Neural cell (in vitro differentiated cells): ENCODE measurements around the gene DST. TPM values are rescaled to one million over a fixed set of nuclear protein-coding genes. Genes with fewer than 3 reads are reported as not detected.

ENCODE experiments used
- H2AFZ ChIP-seq: fragments of 200-600, 300-800 bp; sonication (generic), shearing (Covaris generic); 2 replicates; pipeline ENCODE4 v1.6.0; 2014; ENCODE audit warnings: low read depth, mild to moderate bottlenecking, antibody characterized with exemption, low read length, moderate library complexity
- H3F3A ChIP-seq: fragments of 200-600 bp; shearing (Covaris generic); 2 replicates; pipeline ENCODE4 v1.6.1; 2016; ENCODE audit warnings: mild to moderate bottlenecking, moderate library complexity, mixed read lengths, antibody characterized with exemption, low read length; ENCODE audit not compliant: insufficient read depth, poor library complexity, severe bottlenecking
- H3K27ac ChIP-seq: fragments of 200-600, 300-800 bp; sonication (generic), shearing (Covaris generic); 2 replicates; pipeline ENCODE4 v1.5.1; 2014; ENCODE audit warnings: mild to moderate bottlenecking, low read length, moderate library complexity
- H3K27me3 ChIP-seq: fragments of 300-800, 200-600 bp; sonication (generic), shearing (Covaris generic); 2 replicates; pipeline ENCODE4 v1.6.0; 2014; ENCODE audit warnings: mild to moderate bottlenecking, low read depth, low read length, moderate library complexity; ENCODE audit not compliant: insufficient read depth
- H3K36me3 ChIP-seq: fragments of 300-800, 200-600 bp; sonication (generic), shearing (Covaris generic); 2 replicates; pipeline ENCODE4 v1.5.1; 2014; ENCODE audit warnings: mild to moderate bottlenecking, antibody characterized with exemption, low read length, moderate library complexity; ENCODE audit not compliant: insufficient read depth
- H3K4me2 ChIP-seq: fragments of 300-800, 200-600 bp; sonication (generic), shearing (Covaris generic); 2 replicates; pipeline ENCODE4 v1.6.0; 2014; ENCODE audit warnings: mild to moderate bottlenecking, low read length
- H3K4me3 ChIP-seq: fragments of 300-800, 200-600 bp; sonication (generic), shearing (Covaris generic); 2 replicates; pipeline ENCODE4 v1.5.1; 2014; ENCODE audit warnings: mild to moderate bottlenecking, low read length, moderate library complexity
- H3K79me2 ChIP-seq: fragments of 200-600 bp; shearing (Covaris generic); replicated peaks from 2 replicates; pipeline ENCODE4 v1.6.0; 2014; ENCODE audit warnings: mild to moderate bottlenecking, low read length, moderate library complexity; ENCODE audit not compliant: insufficient read depth
- H3K9ac ChIP-seq: fragments of 300-800, 200-600 bp; sonication (generic), shearing (Covaris generic); 2 replicates; pipeline ENCODE4 v1.6.1; 2016; ENCODE audit warnings: mild to moderate bottlenecking, low read length, mixed read lengths
- H3K9me2 ChIP-seq: fragments of 200-600 bp; shearing (Covaris generic); 2 replicates; pipeline ENCODE4 v1.6.1; 2016; ENCODE audit warnings: mild to moderate bottlenecking, low read length, mixed read lengths; ENCODE audit not compliant: insufficient read depth
- H3K9me3 ChIP-seq: fragments of 200-600, 300-800 bp; sonication (generic), shearing (Covaris generic); 2 replicates; pipeline ENCODE4 v1.6.1; 2016; ENCODE audit warnings: mild to moderate bottlenecking, mixed run types, low read length, moderate library complexity, mixed read lengths
- H4K20me1 ChIP-seq: fragments of 200-600 bp; shearing (Covaris generic); 2 replicates; pipeline ENCODE4 v1.6.1; 2016; ENCODE audit warnings: mild to moderate bottlenecking, mixed run types; ENCODE audit not compliant: insufficient read depth
- EP300 ChIP-seq: fragments of 450-650 bp; conservative IDR thresholded peaks from 2 replicates; pipeline ENCODE4 v1.6.1; 2014; ENCODE audit warnings: antibody characterized with exemption, mild to moderate bottlenecking, moderate library complexity; ENCODE audit not compliant: poor library complexity, severe bottlenecking
- EZH2 ChIP-seq: fragments of 200-600, 300-800 bp; shearing (Covaris generic), sonication (generic); IDR thresholded peaks from 2 replicates; pipeline ENCODE4 v1.6.1; 2014; ENCODE audit warnings: antibody characterized with exemption, low read length, borderline replicate concordance, mild to moderate bottlenecking; ENCODE audit not compliant: insufficient read depth, poor library complexity, severe bottlenecking
- MXI1 ChIP-seq: fragments of 450-650 bp; conservative IDR thresholded peaks from 2 replicates; pipeline ENCODE4 v1.6.1; 2014; ENCODE audit warnings: antibody characterized with exemption, mild to moderate bottlenecking; ENCODE audit not compliant: poor library complexity, severe bottlenecking
- POLR2AphosphoS5 ChIP-seq: IDR thresholded peaks from 2 replicates; pipeline ENCODE4 v1.6.1; 2012
- RAD21 ChIP-seq: fragments of 450-650 bp; conservative IDR thresholded peaks from 2 replicates; pipeline ENCODE4 v1.6.1; 2014; ENCODE audit warnings: antibody characterized with exemption, mild to moderate bottlenecking, moderate library complexity
- SMC3 ChIP-seq: fragments of 450-650 bp; conservative IDR thresholded peaks from 2 replicates; pipeline ENCODE4 v1.6.1; 2014; ENCODE audit warnings: antibody characterized with exemption, mild to moderate bottlenecking, moderate library complexity; ENCODE audit not compliant: poor library complexity
- TAF1 ChIP-seq: IDR thresholded peaks from 2 replicates; pipeline ENCODE4 v1.6.1; 2012; ENCODE audit warnings: low read depth
- polyA plus RNA-seq: library from polyadenylated mRNA; depleted of rRNA; stranded (reverse); fragments of >200 nt; gene quantifications from 2 replicates; pipeline ENCODE4 v1.2.3, GENCODE V29; 2014
- TF ChIP-seq, protein P1 (sequence below): IDR thresholded peaks from 2 replicates; pipeline ENCODE4 v1.6.1; 2012; ENCODE audit warnings: borderline replicate concordance
- TF ChIP-seq, protein P2 (sequence below): fragments of 450-650 bp; IDR thresholded peaks from 2 replicates; pipeline ENCODE4 v1.5.1; 2014; ENCODE audit warnings: antibody characterized with exemption, mild to moderate bottlenecking, moderate library complexity; ENCODE audit not compliant: poor library complexity, severe bottlenecking

Gene DST
- polyA plus RNA-seq, 1 donor from 2014 or later: 118 TPM

- no peak for TF ChIP-seq TAF1
- TF ChIP-seq, protein P1, sequence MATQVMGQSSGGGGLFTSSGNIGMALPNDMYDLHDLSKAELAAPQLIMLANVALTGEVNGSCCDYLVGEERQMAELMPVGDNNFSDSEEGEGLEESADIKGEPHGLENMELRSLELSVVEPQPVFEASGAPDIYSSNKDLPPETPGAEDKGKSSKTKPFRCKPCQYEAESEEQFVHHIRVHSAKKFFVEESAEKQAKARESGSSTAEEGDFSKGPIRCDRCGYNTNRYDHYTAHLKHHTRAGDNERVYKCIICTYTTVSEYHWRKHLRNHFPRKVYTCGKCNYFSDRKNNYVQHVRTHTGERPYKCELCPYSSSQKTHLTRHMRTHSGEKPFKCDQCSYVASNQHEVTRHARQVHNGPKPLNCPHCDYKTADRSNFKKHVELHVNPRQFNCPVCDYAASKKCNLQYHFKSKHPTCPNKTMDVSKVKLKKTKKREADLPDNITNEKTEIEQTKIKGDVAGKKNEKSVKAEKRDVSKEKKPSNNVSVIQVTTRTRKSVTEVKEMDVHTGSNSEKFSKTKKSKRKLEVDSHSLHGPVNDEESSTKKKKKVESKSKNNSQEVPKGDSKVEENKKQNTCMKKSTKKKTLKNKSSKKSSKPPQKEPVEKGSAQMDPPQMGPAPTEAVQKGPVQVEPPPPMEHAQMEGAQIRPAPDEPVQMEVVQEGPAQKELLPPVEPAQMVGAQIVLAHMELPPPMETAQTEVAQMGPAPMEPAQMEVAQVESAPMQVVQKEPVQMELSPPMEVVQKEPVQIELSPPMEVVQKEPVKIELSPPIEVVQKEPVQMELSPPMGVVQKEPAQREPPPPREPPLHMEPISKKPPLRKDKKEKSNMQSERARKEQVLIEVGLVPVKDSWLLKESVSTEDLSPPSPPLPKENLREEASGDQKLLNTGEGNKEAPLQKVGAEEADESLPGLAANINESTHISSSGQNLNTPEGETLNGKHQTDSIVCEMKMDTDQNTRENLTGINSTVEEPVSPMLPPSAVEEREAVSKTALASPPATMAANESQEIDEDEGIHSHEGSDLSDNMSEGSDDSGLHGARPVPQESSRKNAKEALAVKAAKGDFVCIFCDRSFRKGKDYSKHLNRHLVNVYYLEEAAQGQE: no peak
- TF ChIP-seq EP300: no peak
- TF ChIP-seq, protein P2, sequence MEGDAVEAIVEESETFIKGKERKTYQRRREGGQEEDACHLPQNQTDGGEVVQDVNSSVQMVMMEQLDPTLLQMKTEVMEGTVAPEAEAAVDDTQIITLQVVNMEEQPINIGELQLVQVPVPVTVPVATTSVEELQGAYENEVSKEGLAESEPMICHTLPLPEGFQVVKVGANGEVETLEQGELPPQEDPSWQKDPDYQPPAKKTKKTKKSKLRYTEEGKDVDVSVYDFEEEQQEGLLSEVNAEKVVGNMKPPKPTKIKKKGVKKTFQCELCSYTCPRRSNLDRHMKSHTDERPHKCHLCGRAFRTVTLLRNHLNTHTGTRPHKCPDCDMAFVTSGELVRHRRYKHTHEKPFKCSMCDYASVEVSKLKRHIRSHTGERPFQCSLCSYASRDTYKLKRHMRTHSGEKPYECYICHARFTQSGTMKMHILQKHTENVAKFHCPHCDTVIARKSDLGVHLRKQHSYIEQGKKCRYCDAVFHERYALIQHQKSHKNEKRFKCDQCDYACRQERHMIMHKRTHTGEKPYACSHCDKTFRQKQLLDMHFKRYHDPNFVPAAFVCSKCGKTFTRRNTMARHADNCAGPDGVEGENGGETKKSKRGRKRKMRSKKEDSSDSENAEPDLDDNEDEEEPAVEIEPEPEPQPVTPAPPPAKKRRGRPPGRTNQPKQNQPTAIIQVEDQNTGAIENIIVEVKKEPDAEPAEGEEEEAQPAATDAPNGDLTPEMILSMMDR: no peak
- TF ChIP-seq MXI1: no peak
- no peak for TF ChIP-seq SMC3
- TF ChIP-seq POLR2AphosphoS5: no peak
- TF ChIP-seq RAD21: no peak
- TF ChIP-seq EZH2: no peak
- no peaks in the 10 kb centered on the region for H3F3A ChIP-seq
- no peaks in the 10 kb centered on the region for H3K36me3 ChIP-seq
- no peak overlapping the region for H3K9ac ChIP-seq
- no peak overlapping the region for H3K4me2 ChIP-seq
- no peak overlapping the region for H3K27ac ChIP-seq
- H3K9me2 ChIP-seq: no peaks in the 10 kb centered on the region
- no peaks in the 10 kb centered on the region for H3K27me3 ChIP-seq
- no peaks in the 10 kb centered on the region for H3K9me3 ChIP-seq
- no peaks in the 10 kb centered on the region for H4K20me1 ChIP-seq
- no peak overlapping the region for H2AFZ ChIP-seq
- H3K79me2 ChIP-seq: peaks cover 12% of the 10 kb centered on the region
- H3K4me3 ChIP-seq: no peak overlapping the region
Observed at GRCh38 chr6:56535626-56536025, 107.1 kb downstream of the DST start.

DNA sequence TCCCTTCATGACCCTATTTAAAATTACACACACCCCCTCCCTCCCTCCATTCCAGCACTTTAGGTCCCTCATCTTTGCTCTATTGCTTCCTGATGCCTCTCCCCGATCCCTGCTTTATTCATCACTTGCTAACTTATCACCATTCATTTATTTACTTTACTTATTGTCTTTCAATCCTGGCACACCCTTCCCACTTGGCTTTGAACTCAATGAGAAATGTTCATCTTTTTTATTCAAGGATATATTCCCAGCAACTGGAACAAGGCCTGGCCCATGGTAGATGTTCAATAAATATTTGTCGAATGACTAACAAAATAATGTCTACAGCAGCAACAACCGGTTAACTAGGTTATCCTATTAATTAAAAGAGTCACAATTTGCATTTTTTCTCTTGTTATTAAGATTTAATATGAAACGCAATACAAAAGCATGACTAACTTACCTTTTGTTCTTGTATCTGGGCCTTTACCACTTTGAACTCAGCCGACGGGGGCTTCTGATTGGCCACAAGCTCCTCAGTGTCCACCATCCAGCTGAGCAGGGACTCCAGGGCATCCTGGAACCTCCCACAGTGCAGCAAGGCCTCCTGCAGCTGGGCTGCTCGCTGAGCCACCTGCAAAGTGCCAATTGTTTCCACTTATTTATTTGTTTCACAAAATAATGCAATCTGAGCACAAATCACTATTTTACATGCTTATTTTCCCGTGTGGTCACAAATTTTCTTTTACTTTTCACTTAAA, 107.8 kb downstream of the DST start:
- no peak for TF ChIP-seq RAD21
- TF ChIP-seq EP300: no peak
- no peak for TF ChIP-seq EZH2
- TF ChIP-seq MXI1: no peak
- TF ChIP-seq TAF1: no peak
- no peak for TF ChIP-seq SMC3
- TF ChIP-seq, protein P1: no peak
- no peak for TF ChIP-seq POLR2AphosphoS5
- TF ChIP-seq, protein P2: no peak
- H3K36me3 ChIP-seq: no peaks in the 10 kb centered on the region
- H3K9me3 ChIP-seq: no peaks in the 10 kb centered on the region
- no peak overlapping the region for H3K4me3 ChIP-seq
- H3K9ac ChIP-seq: no peak overlapping the region
- no peaks in the 10 kb centered on the region for H3K27me3 ChIP-seq
- no peak overlapping the region for H3K27ac ChIP-seq
- no peaks in the 10 kb centered on the region for H3F3A ChIP-seq
- H4K20me1 ChIP-seq: no peaks in the 10 kb centered on the region
- H3K9me2 ChIP-seq: no peaks in the 10 kb centered on the region
- no peak overlapping the region for H2AFZ ChIP-seq
- no peak overlapping the region for H3K4me2 ChIP-seq
- peaks cover 12% of the 10 kb centered on the region for H3K79me2 ChIP-seq
